NCI-H2196 treated with DMSO at 0.1 percent for 48 hours (cell line): Measurements from ENCODE around the gene SNCG.
"Not testable (repeated sequence)": the region's sequence is repeated elsewhere in the genome, so short reads cannot be mapped to it uniquely, and the experiment has no call there.

Experiments used
- DNase-seq: peaks from one replicate; lab custom pipeline; 2025; ENCODE audit not compliant: unreplicated experiment; lab: John Stamatoyannopoulos, UW

Gene SNCG

GRCh38 chr10:86958116-86958900 is at the start of gene SNCG:
SNCG (plus strand) TSS chr10:86958599; CDS start chr10:86958698, 99 bp downstream.
- no peak for DNase-seq

- no peak for DNase-seq
These were observed 43.7 kb upstream of the SNCG start for GRCh38 chr10:86914734-86915133.

GRCh38 chr10:86918022-86918471 is 40.4 kb upstream of the SNCG start:
- no peak for DNase-seq

GRCh38 chr10:86922553-86922961 is 35.8 kb upstream of the SNCG start:
- DNase-seq, result no peak

GRCh38 chr10:86929468-86930380 is 28.7 kb upstream of the SNCG start:
- DNase-seq, result no peak

- DNase-seq, result no peak
These were observed 26.5 kb upstream of the SNCG start for GRCh38 chr10:86931872-86932271.

GRCh38 chr10:86932674-86933073 is 25.7 kb upstream of the SNCG start:
- DNase-seq, result no peak

- not testable (repeated sequence) for DNase-seq
These were observed 24.2 kb upstream of the SNCG start for GRCh38 chr10:86934162-86934711.

GRCh38 chr10:86936661-86937501 is 21.5 kb upstream of the SNCG start:
- DNase-seq, result no peak

GRCh38 chr10:86937502-86938154 is 20.8 kb upstream of the SNCG start:
- no peak for DNase-seq

GRCh38 chr10:86938260-86938659 is 20.1 kb upstream of the SNCG start:
- DNase-seq, result no peak

- not testable (repeated sequence) for DNase-seq
These were observed 18.3 kb upstream of the SNCG start for GRCh38 chr10:86940076-86940475.

GRCh38 chr10:86940677-86941076 is 17.7 kb upstream of the SNCG start:
- DNase-seq, result no peak

GRCh38 chr10:86941426-86941825 is 17.0 kb upstream of the SNCG start:
- no peak for DNase-seq

GRCh38 chr10:86941991-86942421 is 16.4 kb upstream of the SNCG start:
- DNase-seq, result no peak

- DNase-seq, result no peak
These were observed 15.7 kb upstream of the SNCG start for GRCh38 chr10:86942441-86943315.

GRCh38 chr10:86943316-86944030 is 14.9 kb upstream of the SNCG start:
- DNase-seq, result no peak

GRCh38 chr10:86944031-86944419 is 14.4 kb upstream of the SNCG start:
- no peak for DNase-seq

GRCh38 chr10:86944471-86944870 is 13.9 kb upstream of the SNCG start:
- no peak for DNase-seq
